Smooth muscle cell of trachea (primary cell): Measurements from ENCODE around the gene ZNF234. TPM values are rescaled to one million over a fixed set of nuclear protein-coding genes. Genes with fewer than 3 reads are reported as not detected.

ENCODE experiments used
- total RNA-seq: library from RNA; depleted of rRNA; stranded (reverse); fragments of >200 nt; gene quantifications from 2 replicates; pipeline ENCODE4 v1.2.1, GENCODE V29; 2014

ZNF234 gene
- 10.8 and 12.2 TPM in 2 replicates for total RNA-seq

GRCh38 chr19:44141191-44142058, at the start of gene ZNF234:
ZNF234 (plus strand) TSS chr19:44141554; CDS start chr19:44144633, 3,079 bp downstream.

GRCh38 chr19:44093931-44094765, 47.2 kb upstream of the ZNF234 start, which contains the start of gene ZNF224:
ZNF224 (plus strand) TSS chr19:44094361; CDS start chr19:44097874, 3,513 bp downstream.

GRCh38 chr19:44113138-44113783, 28.1 kb upstream of the ZNF234 start, which contains the start of gene ZNF225:
ZNF225 (plus strand) TSS chr19:44113399; CDS start chr19:44115828, 2,429 bp downstream.

GRCh38 chr19:44164673-44165512, 23.5 kb downstream of the ZNF234 start, which contains the start of gene ZNF226:
ZNF226 (plus strand) TSS chr19:44165100; CDS start chr19:44170081, 4,981 bp downstream.

Other genes starting within 250 kb of the ZNF234 start
- gene ZNF45, start 206.3 kb upstream of the ZNF234 start, total RNA-seq, result 18.8 and 22.7 TPM in 2 replicates
- 12.9 and 20.5 TPM in 2 replicates for gene ZNF221, start 190.3 kb upstream of the ZNF234 start, total RNA-seq
- gene ZNF155, start 157.4 kb upstream of the ZNF234 start, total RNA-seq, result 8.6 and 10.9 TPM in 2 replicates
- gene ZNF230, start 138.6 kb upstream of the ZNF234 start, total RNA-seq, result 3.8 and 4.8 TPM in 2 replicates
- 4.8 and 8.1 TPM in 2 replicates for gene ZNF222, start 116.2 kb upstream of the ZNF234 start, total RNA-seq
- gene ZNF223, start 89.5 kb upstream of the ZNF234 start, total RNA-seq, result 6.3 and 9.3 TPM in 2 replicates
- 3.3 and 3.8 TPM in 2 replicates for gene ZNF284, start 69.4 kb upstream of the ZNF234 start, total RNA-seq
- 27.8 and 30.1 TPM in 2 replicates for gene ZNF224, start 47.2 kb upstream of the ZNF234 start, total RNA-seq
- gene ZNF225, start 28.2 kb upstream of the ZNF234 start, total RNA-seq, result 6.1 and 9.3 TPM in 2 replicates
- gene ZNF226, start 23.5 kb downstream of the ZNF234 start, total RNA-seq, result 17.9 and 21.8 TPM in 2 replicates
- gene ZNF227, start 71.0 kb downstream of the ZNF234 start, total RNA-seq, result 32.3 and 34.8 TPM in 2 replicates
- gene ZNF233, start 118.3 kb downstream of the ZNF234 start, total RNA-seq, result 1.9 and 2.6 TPM in 2 replicates
- 4.5 and 6.5 TPM in 2 replicates for gene ZNF235, start 163.5 kb downstream of the ZNF234 start, total RNA-seq
- gene ZNF112, start 215.1 kb downstream of the ZNF234 start, total RNA-seq, result 7.9 and 9.6 TPM in 2 replicates